Measurements from ENCODE around the gene TARBP2.
A peak's percentile ranks its signal among the peaks of the same experiment; 100 is the strongest.

Gene TARBP2

DNA sequence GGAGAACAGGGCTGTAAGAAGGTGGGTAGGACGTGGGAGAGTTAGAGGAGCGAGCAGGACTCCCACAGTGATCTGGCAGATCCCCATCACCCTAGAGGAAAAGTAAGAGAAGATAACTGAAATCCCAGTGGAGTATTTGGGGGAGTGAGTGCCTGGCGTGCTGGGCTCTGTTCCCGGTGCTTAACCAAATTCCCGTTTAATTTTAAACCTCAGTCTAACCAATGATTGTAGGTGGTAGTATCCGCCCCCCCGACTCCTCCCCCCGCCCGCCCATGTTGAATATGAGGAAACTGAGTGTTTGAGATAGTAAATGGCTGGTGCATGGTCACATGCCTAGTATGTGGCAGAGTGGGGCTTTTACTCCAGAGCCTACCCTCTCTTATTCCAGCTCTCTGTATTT is 1.2 kb downstream of the TARBP2 start:
- DNase-seq (ENCODE audit: low read depth), result no peak
- H3K4me3 ChIP-seq (ENCODE audit: low read length), result peak overlapping the region; percentile 78
- TF ChIP-seq, protein P1, sequence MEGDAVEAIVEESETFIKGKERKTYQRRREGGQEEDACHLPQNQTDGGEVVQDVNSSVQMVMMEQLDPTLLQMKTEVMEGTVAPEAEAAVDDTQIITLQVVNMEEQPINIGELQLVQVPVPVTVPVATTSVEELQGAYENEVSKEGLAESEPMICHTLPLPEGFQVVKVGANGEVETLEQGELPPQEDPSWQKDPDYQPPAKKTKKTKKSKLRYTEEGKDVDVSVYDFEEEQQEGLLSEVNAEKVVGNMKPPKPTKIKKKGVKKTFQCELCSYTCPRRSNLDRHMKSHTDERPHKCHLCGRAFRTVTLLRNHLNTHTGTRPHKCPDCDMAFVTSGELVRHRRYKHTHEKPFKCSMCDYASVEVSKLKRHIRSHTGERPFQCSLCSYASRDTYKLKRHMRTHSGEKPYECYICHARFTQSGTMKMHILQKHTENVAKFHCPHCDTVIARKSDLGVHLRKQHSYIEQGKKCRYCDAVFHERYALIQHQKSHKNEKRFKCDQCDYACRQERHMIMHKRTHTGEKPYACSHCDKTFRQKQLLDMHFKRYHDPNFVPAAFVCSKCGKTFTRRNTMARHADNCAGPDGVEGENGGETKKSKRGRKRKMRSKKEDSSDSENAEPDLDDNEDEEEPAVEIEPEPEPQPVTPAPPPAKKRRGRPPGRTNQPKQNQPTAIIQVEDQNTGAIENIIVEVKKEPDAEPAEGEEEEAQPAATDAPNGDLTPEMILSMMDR (conservative IDR thresholded peaks at IDR 0.05; ENCODE audit: low read depth, low read length), result no peak

DNA sequence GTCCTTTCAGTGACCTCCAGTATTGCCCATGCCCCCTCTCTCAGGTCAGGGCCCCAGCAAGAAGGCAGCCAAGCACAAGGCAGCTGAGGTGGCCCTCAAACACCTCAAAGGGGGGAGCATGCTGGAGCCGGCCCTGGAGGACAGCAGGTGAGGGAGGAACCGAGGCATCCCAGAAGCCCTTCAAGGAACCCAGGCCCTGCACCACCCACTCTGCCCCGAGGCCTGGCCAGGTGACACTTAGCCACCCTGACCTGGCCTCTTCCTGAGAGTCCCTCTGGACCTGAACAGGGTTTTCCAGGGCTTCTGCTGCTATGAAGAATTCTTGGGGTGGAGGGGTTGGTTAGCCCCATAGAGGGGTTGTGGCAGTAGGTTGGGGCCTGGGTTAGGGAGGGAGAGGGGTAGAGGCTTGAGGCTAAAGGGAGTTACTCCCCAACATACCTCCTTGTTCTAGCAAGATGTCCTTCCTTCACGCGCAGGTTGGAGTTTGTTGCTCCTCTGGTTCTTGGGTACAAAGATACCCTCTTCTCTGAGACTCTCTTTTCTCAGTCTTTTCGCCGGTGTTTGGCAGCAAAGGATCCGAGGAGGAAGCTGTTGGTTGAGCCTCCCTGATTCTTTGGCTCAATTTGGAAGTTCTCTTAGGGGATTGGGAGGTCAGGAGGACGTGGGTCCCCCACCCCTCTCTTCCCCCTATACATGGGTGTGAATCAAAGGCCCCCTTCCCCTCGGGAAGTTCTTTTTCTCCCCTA is 2.1 kb downstream of the TARBP2 start:
- no peak overlapping the region for H3K4me3 ChIP-seq (ENCODE audit: low read length)
- TF ChIP-seq, protein P1 (conservative IDR thresholded peaks at IDR 0.05; ENCODE audit: low read depth, low read length), result no peak
- no peak for DNase-seq (ENCODE audit: low read depth)

GRCh38 chr12:53504004-53504920 is 3.2 kb downstream of the TARBP2 start:
- H3K4me3 ChIP-seq (ENCODE audit: low read length), result no peak overlapping the region
- TF ChIP-seq, protein P1 (conservative IDR thresholded peaks at IDR 0.05; ENCODE audit: low read depth, low read length), result no peak
- no peak for DNase-seq (ENCODE audit: low read depth)

DNA sequence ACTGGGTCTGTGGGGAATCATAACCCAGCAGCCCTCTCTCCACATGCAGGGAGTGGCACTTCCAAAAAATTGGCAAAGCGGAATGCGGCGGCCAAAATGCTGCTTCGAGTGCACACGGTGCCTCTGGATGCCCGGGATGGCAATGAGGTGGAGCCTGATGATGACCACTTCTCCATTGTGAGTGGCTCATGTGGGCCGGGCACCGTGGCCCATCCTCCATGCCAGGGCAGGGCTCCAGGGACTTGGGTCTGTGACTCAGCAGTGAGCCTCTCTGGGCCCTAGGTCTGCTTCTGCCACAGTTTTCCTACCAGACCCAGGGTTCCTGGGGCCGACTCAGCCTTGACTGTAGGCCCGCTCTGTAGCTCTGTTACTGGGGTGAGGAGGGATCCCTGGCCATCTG is 4.0 kb downstream of the TARBP2 start:
- H3K4me3 ChIP-seq (ENCODE audit: low read length), result no peak overlapping the region
- no peak for DNase-seq (ENCODE audit: low read depth)
- TF ChIP-seq, protein P1 (conservative IDR thresholded peaks at IDR 0.05; ENCODE audit: low read depth, low read length), result no peak

DNA sequence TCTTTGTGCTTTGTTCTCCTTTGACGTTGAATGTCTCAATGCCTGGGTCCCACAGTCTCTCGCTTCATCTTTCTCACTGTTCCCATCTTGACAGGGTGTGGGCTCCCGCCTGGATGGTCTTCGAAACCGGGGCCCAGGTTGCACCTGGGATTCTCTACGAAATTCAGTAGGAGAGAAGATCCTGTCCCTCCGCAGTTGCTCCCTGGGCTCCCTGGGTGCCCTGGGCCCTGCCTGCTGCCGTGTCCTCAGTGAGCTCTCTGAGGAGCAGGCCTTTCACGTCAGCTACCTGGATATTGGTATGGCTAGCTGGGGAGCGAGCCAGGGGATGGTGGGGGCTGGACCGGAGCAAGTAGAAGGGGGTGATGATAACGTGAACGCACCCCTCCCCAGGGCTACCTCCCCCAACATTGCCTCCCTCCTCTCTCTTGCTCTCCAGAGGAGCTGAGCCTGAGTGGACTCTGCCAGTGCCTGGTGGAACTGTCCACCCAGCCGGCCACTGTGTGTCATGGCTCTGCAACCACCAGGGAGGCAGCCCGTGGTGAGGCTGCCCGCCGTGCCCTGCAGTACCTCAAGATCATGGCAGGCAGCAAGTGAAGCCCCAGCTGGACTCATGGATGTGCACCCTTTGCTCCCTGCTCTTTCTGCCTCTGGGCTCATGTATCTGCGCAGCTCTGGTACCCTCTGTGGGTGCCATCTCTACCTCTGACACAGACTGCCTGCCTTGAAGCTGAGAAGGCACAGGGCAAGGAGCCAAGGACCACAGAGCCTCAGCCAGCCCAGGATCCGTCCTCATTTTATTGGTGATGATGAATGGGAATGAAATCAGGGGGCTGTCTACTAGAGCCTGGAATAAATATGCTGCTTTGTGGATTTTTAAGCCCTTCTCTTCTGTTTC is 4.7 kb downstream of the TARBP2 start:
- TF ChIP-seq, protein P1 (conservative IDR thresholded peaks at IDR 0.05; ENCODE audit: low read depth, low read length), result no peak
- no peak for DNase-seq (ENCODE audit: low read depth)
- no peak overlapping the region for H3K4me3 ChIP-seq (ENCODE audit: low read length)

- DNase-seq (ENCODE audit: low read depth), result no peak
Observed at GRCh38 chr12:53506450-53506785, 5.3 kb downstream of the TARBP2 start.

More at GRCh38 chr12:53506450-53506785, 5.3 kb downstream of the TARBP2 start:
- TF ChIP-seq, protein P1 (conservative IDR thresholded peaks at IDR 0.05; ENCODE audit: low read depth, low read length), result no peak
- no peak overlapping the region for H3K4me3 ChIP-seq (ENCODE audit: low read length)

Measured in retinal pigment epithelial cell (primary cell).